HG03097 (cell line): ENCODE measurements around the gene ALOX15.
"Not testable (repeated sequence)": the region's sequence is repeated elsewhere in the genome, so short reads cannot be mapped to it uniquely, and the experiment has no call there.

Experiments used
- ATAC-seq: cut with Tn5 transposase; IDR thresholded peaks from one replicate; pipeline ENCODE4 v1.9.1; 2021; ENCODE audit not compliant: unreplicated experiment, low FRiP score

The ALOX15 gene

GRCh38 chr17:4652997-4653396 is 11.5 kb upstream of the ALOX15 start:
- ATAC-seq: no peak

GRCh38 chr17:4648741-4649140 is 7.3 kb upstream of the ALOX15 start:
- no peak for ATAC-seq

DNA sequence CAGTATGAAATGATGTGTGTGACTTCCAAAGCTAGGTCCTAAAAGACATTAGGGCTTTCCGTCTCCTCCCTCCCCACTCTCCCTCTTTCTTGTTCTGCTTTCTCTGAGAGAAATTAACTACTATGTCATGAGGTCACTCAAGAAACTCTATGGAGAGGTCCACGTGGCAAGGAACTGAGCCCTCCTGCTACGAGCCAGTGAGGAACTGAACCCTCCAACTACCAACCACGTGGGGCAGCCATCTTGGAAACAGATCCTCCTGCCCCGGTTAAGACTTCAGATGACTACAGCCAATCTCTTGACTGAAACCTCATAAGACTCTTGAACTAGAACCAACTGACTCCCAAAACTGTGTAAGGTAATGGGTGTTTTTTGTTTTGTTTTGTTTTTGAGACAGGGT is 4.2 kb upstream of the ALOX15 start:
- no peak for ATAC-seq

DNA sequence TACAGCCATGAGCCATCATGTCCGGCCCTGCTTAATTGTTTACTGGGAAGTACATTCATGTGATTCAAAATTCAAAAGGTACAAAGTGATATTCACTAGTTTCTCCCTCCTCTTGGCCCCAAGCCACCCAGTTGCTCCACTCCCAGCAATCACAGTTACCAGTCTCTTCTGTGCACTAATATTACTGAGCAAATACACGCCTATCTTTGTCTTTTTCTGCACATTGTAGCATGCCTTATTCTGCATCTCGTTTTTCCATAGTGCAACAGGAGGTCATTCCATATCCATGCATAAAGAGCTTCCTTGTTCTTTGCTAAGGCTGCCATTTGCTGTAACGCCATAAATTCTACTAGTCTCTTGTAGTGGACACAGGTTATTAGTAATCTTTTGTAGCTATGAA is 2.2 kb upstream of the ALOX15 start:
- ATAC-seq: no peak

- no peak for ATAC-seq
Observed at GRCh38 chr17:4642286-4642685, 808 bp upstream of the ALOX15 start.

- ATAC-seq: not testable (repeated sequence)
Observed at GRCh38 chr17:4640569-4641188, 799 bp downstream of the ALOX15 start.

GRCh38 chr17:4639301-4640059 is 2.0 kb downstream of the ALOX15 start:
- not testable (repeated sequence) for ATAC-seq

DNA sequence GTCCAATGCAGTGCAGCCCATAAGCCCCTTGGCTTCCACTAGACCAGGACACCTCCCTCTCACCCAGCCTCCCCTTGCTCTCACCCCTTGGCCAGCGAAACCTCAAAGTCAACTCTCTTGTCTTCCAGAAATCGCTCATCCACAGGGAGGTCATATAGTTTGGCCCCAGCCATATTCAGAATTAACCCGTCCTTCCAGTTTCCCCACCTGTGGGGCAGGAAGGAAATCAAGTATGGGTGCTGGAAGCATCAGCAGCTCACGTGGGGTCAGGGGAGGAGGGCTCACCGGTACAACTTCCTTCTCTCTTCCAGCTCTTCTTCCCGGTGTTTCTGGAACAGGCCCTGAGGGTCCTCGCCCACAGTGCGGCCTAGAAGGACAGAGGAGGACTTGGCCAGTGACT is 2.7 kb downstream of the ALOX15 start:
- not testable (repeated sequence) for ATAC-seq

- ATAC-seq: no peak
Observed at GRCh38 chr17:4636474-4637100, 4.9 kb downstream of the ALOX15 start.

GRCh38 chr17:4635823-4636375 is 5.6 kb downstream of the ALOX15 start:
- no peak for ATAC-seq

DNA sequence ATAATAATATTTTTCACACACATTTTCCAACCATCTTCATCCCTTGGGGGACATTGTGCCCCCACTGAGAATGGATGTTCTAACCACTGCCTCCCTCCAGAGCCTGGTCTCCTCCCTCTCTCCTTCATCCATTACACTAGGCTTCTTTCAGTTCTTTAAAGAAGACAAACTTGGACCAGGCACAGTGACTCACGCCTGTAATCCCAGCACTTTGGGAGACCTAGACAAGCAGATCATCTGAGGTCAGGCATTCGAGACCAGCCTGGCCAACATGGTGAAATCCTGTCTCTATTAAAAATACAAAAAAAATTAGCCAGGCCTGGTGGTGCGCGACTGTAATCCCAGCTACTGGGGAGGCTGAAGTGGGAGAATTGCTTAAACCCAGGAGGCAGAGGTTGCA is 6.5 kb downstream of the ALOX15 start:
- ATAC-seq: no peak

GRCh38 chr17:4633643-4634042 is 7.8 kb downstream of the ALOX15 start:
- no peak for ATAC-seq

DNA sequence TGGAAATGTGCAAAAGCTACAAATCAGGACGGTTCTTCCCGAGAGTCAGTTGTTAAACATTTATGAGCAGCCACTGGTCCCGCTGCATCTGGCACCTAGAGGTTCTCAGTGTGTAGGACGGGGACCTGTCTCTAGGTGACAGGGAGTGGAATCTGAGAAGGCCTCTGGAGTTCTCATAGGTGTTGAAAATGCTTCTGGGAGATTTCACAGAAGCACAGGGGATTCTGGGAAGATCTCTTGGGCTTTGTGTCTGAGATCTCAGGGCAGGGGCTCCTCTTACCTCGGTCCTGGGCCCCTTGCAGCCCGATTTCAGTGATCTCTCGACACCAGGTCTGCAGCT is 8.9 kb downstream of the ALOX15 start:
- no peak for ATAC-seq

DNA sequence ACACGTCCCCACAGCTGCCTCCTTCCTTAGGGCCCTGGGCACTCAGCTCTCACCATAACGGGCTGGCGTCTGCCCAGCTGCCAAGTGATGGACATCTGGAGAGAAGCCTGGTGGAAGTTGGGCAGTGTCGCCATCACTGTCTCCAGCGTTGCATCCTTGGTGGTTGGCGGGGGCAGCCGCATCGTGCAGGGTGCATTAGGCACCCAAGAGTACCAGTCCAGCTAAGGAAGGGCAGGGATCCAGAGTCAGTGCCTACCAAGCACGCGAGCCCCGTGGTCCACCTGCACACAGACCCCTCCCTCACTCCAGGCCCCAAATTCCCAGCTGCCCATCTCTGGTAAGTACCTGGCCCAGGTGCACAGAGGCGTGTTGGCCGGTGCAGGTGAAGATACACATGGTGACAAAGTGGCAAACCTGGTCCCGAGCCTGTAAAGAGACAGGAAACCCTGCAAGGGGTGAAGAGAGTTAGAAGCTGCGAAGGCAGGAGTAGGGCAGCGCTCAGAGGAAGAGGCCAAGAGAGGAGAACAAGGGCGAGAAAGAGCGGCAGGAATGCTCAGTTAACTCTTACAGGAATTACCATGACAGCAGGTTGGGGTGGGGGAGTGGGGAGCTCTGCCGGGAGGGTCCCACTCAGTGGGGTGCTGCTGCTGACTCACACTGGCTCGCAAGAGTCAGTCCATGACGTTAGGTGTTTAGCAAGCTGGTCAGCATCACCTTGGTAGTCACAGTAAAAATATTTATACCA is 9.5 kb downstream of the ALOX15 start:
- no peak for ATAC-seq

- no peak for ATAC-seq
Observed at GRCh38 chr17:4631431-4631830, 10.0 kb downstream of the ALOX15 start.

DNA sequence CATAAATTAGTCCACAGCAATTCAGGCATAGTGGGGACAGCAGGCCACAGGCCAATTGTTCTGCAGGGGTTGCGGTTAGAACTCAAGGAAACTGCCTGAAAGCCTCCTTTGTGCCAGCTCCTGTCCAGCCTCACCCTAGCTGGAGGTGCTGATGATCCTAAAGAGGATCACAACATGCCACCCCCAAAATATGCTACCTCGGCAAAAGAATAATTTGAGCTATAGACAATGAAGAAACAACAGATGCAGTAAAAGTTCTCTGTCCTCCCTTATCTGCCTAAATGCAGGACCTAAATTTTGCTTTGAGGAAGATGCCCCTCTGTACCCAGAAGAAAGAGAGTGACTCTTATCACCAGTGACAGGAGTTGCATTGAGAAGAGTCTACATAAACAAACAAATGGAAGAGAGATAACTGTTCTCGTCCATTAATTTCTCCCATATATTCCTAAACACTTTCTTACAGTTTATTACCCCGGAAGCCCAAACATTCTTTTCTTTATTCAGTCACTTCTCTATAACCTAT is 14.7 kb downstream of the ALOX15 start:
- ATAC-seq: no peak

GRCh38 chr17:4625181-4625617 is 16.3 kb downstream of the ALOX15 start:
- ATAC-seq: no peak

DNA sequence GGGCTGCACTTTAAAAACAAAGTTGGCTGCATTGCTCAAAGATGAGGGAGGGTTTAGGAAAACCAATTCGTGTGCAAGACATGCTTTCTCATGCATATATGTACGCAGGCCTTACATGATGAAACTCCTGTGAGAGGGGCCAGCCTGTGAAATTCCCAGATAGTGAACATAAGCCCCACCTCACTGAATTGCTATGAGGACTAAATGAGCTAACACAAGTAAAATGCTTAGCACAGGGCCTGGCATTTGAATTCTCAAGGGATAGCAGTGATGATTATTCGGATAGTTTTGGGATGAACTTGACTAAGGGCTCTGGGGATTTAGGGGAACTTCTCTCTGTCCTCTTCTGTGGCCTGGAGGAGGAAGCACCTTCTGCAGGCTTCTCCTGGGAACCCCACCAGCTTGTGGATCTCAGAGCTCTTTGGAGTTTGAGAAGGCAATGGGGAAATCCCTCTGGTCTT is 17.0 kb downstream of the ALOX15 start:
- not testable (repeated sequence) for ATAC-seq

GRCh38 chr17:4623249-4623648 is 18.2 kb downstream of the ALOX15 start:
- ATAC-seq: no peak

GRCh38 chr17:4622375-4622774 is 19.1 kb downstream of the ALOX15 start:
- ATAC-seq: no peak
